Neural progenitor cell (in vitro differentiated cells): ENCODE measurements around the gene MSH2. TPM values are rescaled to one million over a fixed set of nuclear protein-coding genes. Genes with fewer than 3 reads are reported as not detected.

Experiments used
- DNase-seq: peaks from one replicate; pipeline ENCODE4 v3.0.0-alpha.2; 2016; ENCODE audit warnings: low spot score
- H2AFZ ChIP-seq: fragments of 200-600 bp; sonication (generic); replicated peaks from 2 replicates; pipeline ENCODE4 v1.6.1; 2016; ENCODE audit warnings: antibody characterized with exemption
- H3F3A ChIP-seq: fragments of 200-600 bp; sonication (generic); 2 replicates; pipeline ENCODE4 v1.6.1; 2016; ENCODE audit warnings: antibody characterized with exemption, low read depth
- H3K27ac ChIP-seq: fragments of 200-600 bp; sonication (generic); 2 replicates; pipeline ENCODE4 v1.5.1; 2016; ENCODE audit warnings: mild to moderate bottlenecking
- H3K27me3 ChIP-seq: fragments of 200-600 bp; sonication (generic); 2 replicates; pipeline ENCODE4 v1.6.1; 2016; ENCODE audit warnings: mild to moderate bottlenecking, moderate library complexity
- H3K36me3 ChIP-seq: fragments of 200-600 bp; sonication (generic); 2 replicates; pipeline ENCODE4 v1.5.1; 2016
- H3K4me1 ChIP-seq: fragments of 200-600 bp; sonication (generic); 2 replicates; pipeline ENCODE4 v1.6.1; 2016; ENCODE audit warnings: mixed run types
- H3K4me2 ChIP-seq: fragments of 200-600 bp; sonication (generic); 2 replicates; pipeline ENCODE4 v1.6.1; 2016
- H3K4me3 ChIP-seq: fragments of 200-600 bp; sonication (generic); 2 replicates; pipeline ENCODE4 v1.5.1; 2016
- H3K79me2 ChIP-seq: fragments of 200-600 bp; sonication (generic); 2 replicates; pipeline ENCODE4 v1.6.1; 2016; ENCODE audit warnings: low read depth
- H3K9ac ChIP-seq: fragments of 200-600 bp; sonication (generic); 2 replicates; pipeline ENCODE4 v1.6.1; 2016
- H3K9me3 ChIP-seq: fragments of 200-600 bp; sonication (generic); 2 replicates; pipeline ENCODE4 v1.5.1; 2016; ENCODE audit warnings: low read depth
- H4K20me1 ChIP-seq: fragments of 200-600 bp; sonication (generic); 2 replicates; pipeline ENCODE4 v1.6.1; 2016; ENCODE audit warnings: low read depth
- H3K27ac Mint-ChIP-seq: 3 replicates; pipeline ENCODE4 v1.8.0; 2021; ENCODE audit warnings: mixed read lengths
- H3K27me3 Mint-ChIP-seq: 2 replicates; pipeline ENCODE4 v1.8.0; 2022; ENCODE audit warnings: low read depth, mild to moderate bottlenecking, inconsistent platforms, moderate library complexity, mixed read lengths; ENCODE audit not compliant: insufficient read depth
- H3K36me3 Mint-ChIP-seq: 3 replicates; pipeline ENCODE4 v1.8.0; 2021; ENCODE audit warnings: mixed read lengths
- H3K4me1 Mint-ChIP-seq: 3 replicates; pipeline ENCODE4 v1.8.0; 2021; ENCODE audit warnings: mixed read lengths
- H3K4me3 Mint-ChIP-seq: 3 replicates; pipeline ENCODE4 v1.8.0; 2021; ENCODE audit warnings: mild to moderate bottlenecking, moderate library complexity, mixed read lengths
- H3K9me3 Mint-ChIP-seq: 3 replicates; pipeline ENCODE4 v1.8.0; 2020; ENCODE audit warnings: mixed read lengths
- CTCF ChIP-seq: fragments of 200-600 bp; sonication (generic); IDR thresholded peaks from 2 replicates; pipeline ENCODE4 v1.5.1; 2017; ENCODE audit warnings: antibody characterized with exemption, mild to moderate bottlenecking
- EZH2 ChIP-seq: fragments of 200-600 bp; sonication (generic); IDR thresholded peaks from 2 replicates; pipeline ENCODE4 v1.6.1; 2017; ENCODE audit warnings: antibody characterized with exemption, mild to moderate bottlenecking, moderate library complexity
- EZH2phosphoT487 ChIP-seq: fragments of 200-600 bp; sonication (generic); IDR thresholded peaks from 2 replicates; pipeline ENCODE4 v1.6.1; 2017; ENCODE audit warnings: antibody characterized with exemption
- total RNA-seq: library from RNA; depleted of rRNA; stranded (reverse); fragments of >200 nt; gene quantifications from 2 replicates; pipeline ENCODE4 v1.2.3, GENCODE V29; 2015; ENCODE audit warnings: low replicate concordance

Gene MSH2
- total RNA-seq, 1 donor from 2014 or later = 134 TPM

- H3K79me2 ChIP-seq = no peaks in the 10 kb centered on the region
- no peak overlapping the region for H3K4me2 ChIP-seq
- H3K27me3 ChIP-seq = no peaks in the 10 kb centered on the region
- H3K4me1 Mint-ChIP-seq = peaks cover 3% of the 10 kb centered on the region
- no peak overlapping the region for H2AFZ ChIP-seq
- no peak for DNase-seq
- no peak overlapping the region for H3K4me3 Mint-ChIP-seq
- TF ChIP-seq EZH2phosphoT487 (no peak), CTCF (no peak), EZH2 (no peak)
- no peak overlapping the region for H3K9ac ChIP-seq
- no peaks in the 10 kb centered on the region for H3K4me1 ChIP-seq
- no peak overlapping the region for H3K27ac ChIP-seq
- peaks cover 21% of the 10 kb centered on the region for H3K9me3 Mint-ChIP-seq
- H3K36me3 Mint-ChIP-seq = peaks cover 10% of the 10 kb centered on the region
- H3K27ac Mint-ChIP-seq = no peak overlapping the region
- no peak overlapping the region for H3K4me3 ChIP-seq
- H3K9me3 ChIP-seq = peaks cover 5% of the 10 kb centered on the region
- no peaks in the 10 kb centered on the region for H4K20me1 ChIP-seq
- H3F3A ChIP-seq = no peaks in the 10 kb centered on the region
- no peaks in the 10 kb centered on the region for H3K27me3 Mint-ChIP-seq
- no peaks in the 10 kb centered on the region for H3K36me3 ChIP-seq
These were observed 103.1 kb downstream of the MSH2 start for GRCh38 chr2:47506024-47506423.

- Mint-ChIP-seq H3K36me3 (peaks cover 10% of the 10 kb centered on the region), H3K9me3 (peaks cover 21% of the 10 kb centered on the region)
These were observed 103.5 kb downstream of the MSH2 start for GRCh38 chr2:47506436-47506835.

GRCh38 chr2:47508080-47508479 is 105.1 kb downstream of the MSH2 start:
- no peak overlapping the region for H3K27ac Mint-ChIP-seq
- peaks cover 5% of the 10 kb centered on the region for H3K9me3 ChIP-seq
- H2AFZ ChIP-seq = no peak overlapping the region
- no peaks in the 10 kb centered on the region for H3K79me2 ChIP-seq
- TF ChIP-seq EZH2phosphoT487 = no peak
- no peak for TF ChIP-seq CTCF
- no peak for TF ChIP-seq EZH2
- H3K9me3 Mint-ChIP-seq = peaks cover 21% of the 10 kb centered on the region
- H3K9ac ChIP-seq = no peak overlapping the region
- no peaks in the 10 kb centered on the region for H3F3A ChIP-seq
- no peak overlapping the region for H3K4me3 ChIP-seq
- no peaks in the 10 kb centered on the region for H3K27me3 Mint-ChIP-seq
- H4K20me1 ChIP-seq = no peaks in the 10 kb centered on the region
- H3K27ac ChIP-seq = no peak overlapping the region
- no peak overlapping the region for H3K4me3 Mint-ChIP-seq
- H3K4me2 ChIP-seq = no peak overlapping the region
- no peaks in the 10 kb centered on the region for H3K27me3 ChIP-seq
- peaks cover 10% of the 10 kb centered on the region for H3K36me3 Mint-ChIP-seq
- H3K36me3 ChIP-seq = no peaks in the 10 kb centered on the region
- no peaks in the 10 kb centered on the region for H3K4me1 ChIP-seq
- H3K4me1 Mint-ChIP-seq = peaks cover 3% of the 10 kb centered on the region
- DNase-seq = no peak

More at GRCh38 chr2:47506436-47506835, 103.5 kb downstream of the MSH2 start:
- Histone ChIP-seq H3K27ac (no peak overlapping the region), H3K27me3 (no peaks in the 10 kb centered on the region), H3K4me1 (no peaks in the 10 kb centered on the region), H3K9me3 (peaks cover 5% of the 10 kb centered on the region), H3K36me3 (no peaks in the 10 kb centered on the region), H3K4me2 (no peak overlapping the region), H3K79me2 (no peaks in the 10 kb centered on the region), H4K20me1 (no peaks in the 10 kb centered on the region), H3K4me3 (no peak overlapping the region), H2AFZ (no peak overlapping the region), H3K9ac (no peak overlapping the region), H3F3A (no peaks in the 10 kb centered on the region)
- DNase-seq = no peak
- TF ChIP-seq EZH2phosphoT487 (no peak), CTCF (no peak), EZH2 (no peak)
- Mint-ChIP-seq H3K4me1 (peaks cover 3% of the 10 kb centered on the region), H3K4me3 (no peak overlapping the region), H3K27me3 (no peaks in the 10 kb centered on the region), H3K27ac (no peak overlapping the region)
